Testis (tissue), 3 donors: ENCODE results near the gene CAMTA1. TPM values are rescaled to one million over a fixed set of nuclear protein-coding genes. Genes with fewer than 3 reads are reported as not detected.
A peak's percentile ranks its signal among the peaks of the same experiment; 100 is the strongest.

ENCODE experiments used
- DNase-seq: peaks from one replicate; pipeline ENCODE4 v3.0.0-alpha.2; 2019
- H3K27ac ChIP-seq, 2 donors: fragments of 200-600 bp; sonication (generic); one replicate each; pipeline ENCODE4 v1.5.1; 2019
- H3K27me3 ChIP-seq: fragments of 200-600 bp; sonication (generic); one replicate; pipeline ENCODE4 v1.5.1; 2019
- H3K36me3 ChIP-seq: fragments of 200-600 bp; sonication (generic); one replicate; pipeline ENCODE4 v1.5.1; 2017; ENCODE audit warnings: low read depth; ENCODE audit errors: missing control alignments
- H3K4me1 ChIP-seq: fragments of 200-600 bp; sonication (generic); one replicate; pipeline ENCODE4 v1.5.1; 2019
- H3K4me3 ChIP-seq, 2 donors: fragments of 200-600 bp; sonication (generic); one replicate each; pipeline ENCODE4 v1.5.1; 2017 to 2019
- H3K9me3 ChIP-seq: fragments of 200-600 bp; sonication (generic); one replicate; pipeline ENCODE4 v1.5.1; 2017
- CTCF ChIP-seq, 3 experiments: fragments of 450-650 bp in 2 of 3; fragments of 200-600 bp in 1 of 3; sonication (generic) in 1 of 3; IDR thresholded peaks; one replicate each; pipeline ENCODE4 v1.5.1; 2016 to 2019; ENCODE audit warnings: antibody characterized with exemption in 3 of 3, mild to moderate bottlenecking in 2 of 3, moderate library complexity in 1 of 3
- POLR2A ChIP-seq: fragments of 450-650 bp; IDR thresholded peaks from one replicate; pipeline ENCODE4 v1.6.1; 2017; ENCODE audit warnings: antibody characterized with exemption, mild to moderate bottlenecking, moderate library complexity
- WGBS, 2 donors: methylation state at CpG; one replicate each; pipeline ENCODE4 v1.1.5; 2018; 5-methylcytosine and 5-hydroxymethylcytosine counted together
- intact Hi-C: fragments of 100-400 bp; cut with DNase I; formaldehyde crosslinking; loops from one replicate; pipeline ENCODE4 v1.15.1; 2023; ENCODE audit warnings: low total_unique reads
- polyA plus RNA-seq: library from polyadenylated mRNA; stranded (reverse); fragments of 350-450 nt; fragmentation: Illumina TruSeq; extraction: RNeasy Lipid Tissue Mini Kit (QIAGEN cat#74804); gene quantifications from one replicate; pipeline ENCODE4 v1.2.3, GENCODE V29; 2014; ENCODE audit warnings: low read depth, low replicate concordance; ENCODE audit not compliant: insufficient read depth
- total RNA-seq, 2 donors: library from RNA; depleted of rRNA; stranded (reverse); fragments of >200 nt; gene quantifications; one replicate each; pipeline ENCODE4 v1.2.3, GENCODE V29; 2016

The CAMTA1 gene
- total and polyA plus RNA-seq, 3 donors from 2014 or later, result 116 to 158 (median 119) TPM

DNA sequence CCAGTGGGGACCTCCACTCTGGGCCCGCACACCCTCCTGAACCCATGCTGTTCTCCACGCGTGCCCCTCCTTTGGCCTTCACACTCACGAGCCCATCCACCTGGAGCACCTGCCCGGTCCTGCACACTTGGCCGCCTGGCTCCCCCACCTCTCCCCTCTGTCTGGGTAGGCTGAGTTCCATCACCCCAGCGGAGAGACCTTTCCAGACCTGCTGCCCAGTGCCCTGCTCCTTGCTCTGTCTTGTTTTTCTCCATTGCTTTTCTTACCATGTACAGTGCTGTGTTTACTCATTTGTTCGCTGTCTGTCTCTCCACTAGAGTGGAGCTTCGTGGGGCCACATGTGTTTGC, 634.8 kb downstream of the CAMTA1 start:
- 73 to 82% methylated on average over 9 of the region's 9 CpGs for whole genome bisulfite sequencing, 2 donors
- intact Hi-C loops, result no loop called here

DNA sequence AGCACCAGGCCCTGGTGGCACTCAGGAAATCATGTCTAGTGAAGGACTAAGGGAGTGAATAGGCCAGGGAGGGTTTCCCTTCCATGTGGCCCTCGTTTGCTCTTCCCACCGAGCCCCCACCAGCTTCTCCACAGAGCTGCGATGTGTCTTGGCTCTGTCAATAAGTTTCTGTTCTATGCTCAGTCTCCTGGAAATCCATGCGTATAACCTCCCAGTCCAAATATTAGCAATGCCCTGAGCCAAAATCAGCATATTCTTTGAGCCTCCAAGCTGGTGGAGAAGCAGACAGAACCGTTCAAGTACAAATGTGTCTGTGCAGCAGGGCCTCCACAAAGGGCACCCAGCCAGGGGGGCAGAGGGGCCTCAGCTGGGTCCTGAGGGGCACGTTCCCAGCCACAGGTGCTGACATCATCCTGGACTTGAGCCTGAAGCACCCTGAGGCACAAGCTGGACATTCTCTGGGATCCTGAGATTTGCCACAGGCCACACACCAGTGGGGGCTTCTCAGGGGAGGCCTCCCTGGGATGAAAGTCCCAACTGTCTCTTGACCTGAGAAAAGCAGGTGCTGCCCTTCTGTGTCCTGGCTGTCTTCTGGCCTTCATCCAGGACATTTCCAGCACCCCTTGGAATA, 635.3 kb downstream of the CAMTA1 start:
- H3K36me3 ChIP-seq, result no peaks in the 10 kb centered on the region
- peak; percentile 6 for DNase-seq
- intact Hi-C loops, result no loop called here
- no peak overlapping the region for H3K27ac ChIP-seq
- no peak overlapping the region for H3K4me3 ChIP-seq
- WGBS, 2 donors, result 72% methylated on average over 5 to 6 of the region's 6 CpGs
- H3K4me1 ChIP-seq, result no peaks in the 10 kb centered on the region
- no peak for TF ChIP-seq POLR2A
- no peak for TF ChIP-seq CTCF (IDR thresholded peaks at IDR 0.05)
- H3K9me3 ChIP-seq, result no peaks in the 10 kb centered on the region
- H3K27me3 ChIP-seq, result no peaks in the 10 kb centered on the region

More for the DNA sequence above, 634.8 kb downstream of the CAMTA1 start:
- Histone ChIP-seq H3K4me1 (no peaks in the 10 kb centered on the region), H3K27me3 (no peaks in the 10 kb centered on the region), H3K36me3 (no peaks in the 10 kb centered on the region), H3K4me3 (no peak overlapping the region), H3K9me3 (no peaks in the 10 kb centered on the region), H3K27ac (no peak overlapping the region)
- no peak for DNase-seq
- TF ChIP-seq CTCF (IDR thresholded peaks at IDR 0.05) (no peak), POLR2A (no peak)

GRCh38 chr1:7421471-7422075, 636.3 kb downstream of the CAMTA1 start:
- Histone ChIP-seq H3K4me3 (no peak overlapping the region), H3K9me3 (no peaks in the 10 kb centered on the region), H3K36me3 (no peaks in the 10 kb centered on the region), H3K27me3 (no peaks in the 10 kb centered on the region), H3K27ac (no peak overlapping the region), H3K4me1 (no peaks in the 10 kb centered on the region)
- 84 to 98% methylated on average over 5 to 12 of the region's 12 CpGs for WGBS, 2 donors
- intact Hi-C loops, result no loop called here
- no peak for DNase-seq
- TF ChIP-seq CTCF (IDR thresholded peaks at IDR 0.05), result no peak
- TF ChIP-seq POLR2A, result no peak

GRCh38 chr1:7422081-7422480, 636.8 kb downstream of the CAMTA1 start:
- TF ChIP-seq CTCF (IDR thresholded peaks at IDR 0.05) (no peak), POLR2A (no peak)
- no peak overlapping the region for H3K4me3 ChIP-seq
- no peak for DNase-seq
- H3K27me3 ChIP-seq, result no peaks in the 10 kb centered on the region
- H3K4me1 ChIP-seq, result no peaks in the 10 kb centered on the region
- WGBS, 2 donors, result 89 to 97% methylated on average over 6 of the region's 6 CpGs
- H3K9me3 ChIP-seq, result no peaks in the 10 kb centered on the region
- intact Hi-C loops, result no loop called here
- no peak overlapping the region for H3K27ac ChIP-seq
- H3K36me3 ChIP-seq, result no peaks in the 10 kb centered on the region

GRCh38 chr1:7422561-7422960, 637.3 kb downstream of the CAMTA1 start:
- Histone ChIP-seq H3K36me3 (no peaks in the 10 kb centered on the region), H3K27me3 (no peaks in the 10 kb centered on the region), H3K4me3 (no peak overlapping the region), H3K4me1 (no peaks in the 10 kb centered on the region), H3K27ac (no peak overlapping the region), H3K9me3 (no peaks in the 10 kb centered on the region)
- no peak for DNase-seq
- WGBS, 2 donors, result 94 to 97% methylated on average over 2 to 3 of the region's 3 CpGs
- TF ChIP-seq CTCF (IDR thresholded peaks at IDR 0.05) (no peak), POLR2A (no peak)
- intact Hi-C loops, result no loop called here
